ENCODE measurements around the gene ACYP2.
"Not testable (repeated sequence)": the region's sequence is repeated elsewhere in the genome, so short reads cannot be mapped to it uniquely, and the experiment has no call there.

The ACYP2 gene
- total RNA-seq = 7.2 to 13.1 reads per million in 2 donors

DNA sequence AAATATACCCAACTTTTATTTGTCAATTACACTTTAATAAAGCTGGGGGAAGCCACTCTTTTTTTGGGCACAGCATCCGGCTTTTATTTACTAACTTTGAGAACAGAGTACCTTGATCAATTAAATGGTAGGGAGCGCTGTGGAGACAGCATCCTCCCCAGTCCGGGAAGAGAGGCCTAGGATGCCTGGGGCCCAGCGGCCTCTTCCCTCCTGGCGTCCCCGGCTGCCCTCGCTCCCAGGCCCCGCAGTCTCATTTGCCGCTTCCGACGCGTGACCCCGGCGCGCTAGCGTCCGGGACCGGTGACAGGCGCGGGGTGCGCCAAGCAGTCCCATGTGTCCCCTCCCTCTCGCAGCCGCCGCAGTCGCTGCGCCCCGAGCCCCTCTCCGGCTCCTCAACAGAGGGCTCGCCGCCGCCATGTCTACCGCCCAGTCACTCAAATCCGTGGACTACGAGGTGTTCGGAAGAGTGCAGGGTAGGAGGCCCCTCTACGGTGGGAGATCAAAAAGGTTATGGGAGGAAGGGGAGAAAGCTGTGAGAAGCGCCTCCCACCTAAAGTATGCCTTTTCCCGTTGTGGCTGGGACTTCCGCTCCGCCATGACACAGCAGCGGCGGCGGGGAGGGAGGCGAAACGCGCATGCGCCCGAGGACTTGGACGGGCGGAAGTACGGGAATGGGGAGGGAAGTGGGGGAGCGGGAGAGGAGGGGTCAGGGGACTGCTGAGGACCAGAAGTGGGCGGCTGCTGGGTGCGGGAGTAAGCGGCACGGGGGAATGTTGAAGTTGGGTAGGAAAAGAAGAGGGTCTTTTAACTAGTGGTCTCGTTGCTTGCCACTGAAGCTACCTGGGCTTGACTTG, at the start of gene ACYP2:
Gene ACYP2 (plus strand): TSS at position 332 of the 854 bp plus-strand sequence.
- DNase-seq = peak; percentile 84 to 93 (median 88)

DNA sequence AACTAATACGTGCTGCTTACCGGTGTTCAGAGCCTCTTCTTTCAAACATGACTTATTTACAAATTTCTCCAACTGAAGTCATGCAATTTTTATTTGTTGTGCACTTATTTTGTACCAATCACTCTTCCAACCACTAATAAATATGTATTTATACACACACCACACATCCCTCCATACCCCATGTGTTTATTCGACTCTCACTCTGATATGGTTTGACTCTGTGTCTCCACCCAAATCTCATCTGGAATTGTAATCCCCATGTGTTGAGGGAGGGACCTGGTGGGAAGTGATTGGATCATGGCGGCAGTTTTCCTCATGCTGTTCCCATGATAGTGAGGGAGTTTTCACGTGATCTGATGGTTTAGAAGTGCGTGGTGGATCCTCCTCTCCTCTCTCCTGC, 49.5 kb upstream of the ACYP2 start:
- DNase-seq = no peak

DNA sequence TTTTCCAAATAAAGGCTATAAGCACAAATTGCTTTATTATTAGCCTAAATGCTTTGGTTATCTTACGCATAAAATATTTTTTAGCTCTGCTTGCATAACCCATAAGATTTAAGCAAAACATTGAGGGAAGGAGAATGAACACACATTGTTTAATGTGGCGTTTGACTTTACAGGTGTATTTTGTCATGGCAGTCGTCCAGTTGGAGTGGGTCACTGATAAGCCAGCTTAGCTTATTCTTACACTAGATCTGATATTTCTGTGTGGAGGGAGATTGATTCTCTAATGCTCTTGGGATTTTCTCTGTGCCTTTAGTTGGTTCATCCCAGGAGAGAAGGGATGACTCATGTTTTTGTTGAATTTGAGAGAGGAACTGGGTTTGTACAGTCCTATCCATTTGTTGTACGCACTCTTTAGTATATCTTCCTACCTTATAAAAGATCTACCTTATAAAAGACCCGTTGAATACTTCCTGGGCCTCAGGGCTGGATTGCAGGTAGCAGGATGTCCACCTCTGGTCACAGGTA, 47.5 kb upstream of the ACYP2 start:
- DNase-seq = no peak

DNA sequence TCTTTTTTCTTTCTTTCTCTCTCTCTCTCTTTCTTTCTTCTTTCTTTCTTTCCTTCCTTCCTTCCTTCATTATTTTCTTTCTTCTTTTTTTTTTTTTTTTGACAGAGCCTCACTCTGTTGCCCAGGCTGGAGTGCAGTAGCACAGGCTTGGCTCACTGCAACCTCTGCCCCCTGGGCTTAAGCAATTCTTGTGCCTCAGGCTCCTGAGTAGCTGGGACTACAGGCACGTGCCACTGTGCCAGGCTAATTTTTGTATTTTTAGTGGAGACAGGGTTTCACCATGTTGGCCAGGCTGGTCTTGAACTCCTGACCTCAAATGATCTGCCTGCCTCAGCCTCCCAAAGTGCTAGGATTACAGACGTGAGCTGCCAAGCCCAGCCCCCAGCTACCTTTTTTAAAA, 42.9 kb upstream of the ACYP2 start:
- DNase-seq = not testable (repeated sequence)

DNA sequence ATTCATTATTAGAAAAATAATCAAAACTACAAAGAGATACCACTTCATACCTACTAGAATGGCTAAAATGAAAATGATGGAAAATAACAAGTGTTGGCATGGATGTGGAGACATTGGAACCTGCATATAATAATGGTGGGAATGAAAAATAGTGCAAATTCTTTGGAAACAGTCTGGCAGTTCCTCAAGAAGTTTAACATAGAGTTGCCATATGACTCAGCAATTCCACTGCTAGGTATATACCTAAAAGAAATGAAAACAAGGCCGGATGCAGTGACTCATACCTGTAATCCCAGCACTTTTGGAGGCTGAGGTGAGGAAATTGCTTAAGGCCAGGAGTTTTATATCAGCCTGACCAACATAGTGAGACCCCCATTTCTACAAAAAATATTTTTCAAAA, 41.6 kb upstream of the ACYP2 start:
- DNase-seq = peak in 1 of 5 experiments; percentile 78

DNA sequence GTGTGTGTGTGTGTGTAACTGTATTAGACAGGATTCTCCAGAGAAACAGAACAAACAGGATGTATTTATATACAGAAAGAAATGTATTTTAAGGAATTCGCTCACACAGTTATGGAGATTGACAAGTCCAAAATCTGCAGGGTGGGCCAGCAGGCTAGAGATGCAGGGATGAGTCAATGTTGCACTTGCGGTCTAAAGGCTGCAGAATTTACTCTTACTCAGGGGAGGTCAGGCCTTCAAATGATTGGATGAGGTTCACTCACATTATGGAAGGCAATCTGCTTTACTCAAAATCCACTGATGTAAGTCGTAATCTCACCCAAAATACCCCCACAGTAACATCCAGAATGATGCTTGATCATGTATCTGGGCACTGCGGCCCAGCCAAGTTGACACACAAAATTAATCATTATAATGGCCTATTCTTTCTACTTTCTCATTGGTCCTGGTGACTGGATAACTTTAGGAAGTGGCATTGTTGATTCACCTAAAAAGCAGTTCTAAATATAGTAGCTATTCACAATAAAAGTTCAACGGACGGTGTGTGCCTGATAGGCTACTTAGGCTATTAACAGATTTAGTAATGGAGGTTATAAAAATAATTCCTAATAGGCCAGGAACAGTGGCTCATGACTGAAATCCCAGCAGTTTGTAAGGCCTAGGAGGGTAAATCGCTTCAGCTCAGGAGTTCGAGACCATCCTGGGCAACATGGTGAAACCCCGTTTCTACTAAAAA, 40.6 kb upstream of the ACYP2 start:
- DNase-seq = no peak

DNA sequence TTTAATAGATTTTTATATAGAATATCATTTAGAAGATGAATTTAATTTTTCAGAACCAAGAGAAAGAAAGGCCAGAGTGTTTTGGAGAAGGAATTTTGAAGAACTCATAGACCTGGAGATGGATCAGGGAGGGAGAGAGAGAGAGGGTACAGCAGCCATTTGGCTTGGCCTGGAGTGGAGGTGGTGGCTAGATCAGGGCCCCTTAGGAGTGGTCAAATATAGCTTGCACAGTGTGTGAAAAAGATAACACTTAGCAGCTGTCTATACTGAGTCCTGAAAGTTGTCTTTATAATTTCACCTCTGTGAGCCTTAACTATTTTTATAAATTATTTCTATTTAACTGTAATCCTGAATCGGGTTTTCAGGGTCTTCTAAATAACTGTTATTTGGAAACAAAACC, 38.8 kb upstream of the ACYP2 start:
- no peak for DNase-seq

DNA sequence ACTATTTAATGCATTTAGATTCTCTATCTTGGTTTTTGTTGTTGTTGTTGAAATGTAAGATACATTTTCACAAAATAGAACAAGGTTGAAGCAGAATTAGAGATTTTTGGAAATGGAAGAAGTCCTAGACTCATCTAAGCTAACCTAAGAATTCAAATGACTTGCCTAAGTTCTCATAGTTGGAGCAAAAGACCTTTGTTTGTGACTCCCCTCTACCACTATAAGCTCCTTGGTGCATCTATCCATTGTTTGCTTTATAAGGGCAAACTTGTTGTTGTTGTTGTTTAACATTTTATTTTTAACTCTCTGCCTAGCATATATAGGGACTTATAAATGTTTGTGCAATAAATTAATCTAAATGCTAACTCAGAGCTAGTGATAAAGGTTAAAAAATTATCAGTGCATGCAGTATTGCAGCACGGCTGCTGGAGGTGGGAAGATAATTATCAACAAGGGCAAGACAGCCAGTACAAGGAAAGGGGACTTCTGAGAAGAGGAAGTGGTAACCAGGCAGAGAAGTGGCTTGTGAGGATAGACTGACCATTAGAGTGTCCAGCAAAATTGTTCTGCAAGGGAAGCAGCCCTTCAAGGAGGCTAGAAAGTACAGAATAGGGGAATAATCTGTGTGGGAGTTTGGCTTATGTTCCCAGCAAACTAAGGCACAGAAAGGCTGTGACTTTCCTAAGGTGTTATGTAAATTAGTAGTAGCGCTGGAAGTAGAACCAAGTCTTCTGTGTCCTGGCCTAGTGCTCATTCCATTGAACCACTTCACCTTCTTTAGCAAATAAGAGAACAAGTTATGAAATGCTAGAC, 38.1 kb upstream of the ACYP2 start:
- no peak for DNase-seq

DNA sequence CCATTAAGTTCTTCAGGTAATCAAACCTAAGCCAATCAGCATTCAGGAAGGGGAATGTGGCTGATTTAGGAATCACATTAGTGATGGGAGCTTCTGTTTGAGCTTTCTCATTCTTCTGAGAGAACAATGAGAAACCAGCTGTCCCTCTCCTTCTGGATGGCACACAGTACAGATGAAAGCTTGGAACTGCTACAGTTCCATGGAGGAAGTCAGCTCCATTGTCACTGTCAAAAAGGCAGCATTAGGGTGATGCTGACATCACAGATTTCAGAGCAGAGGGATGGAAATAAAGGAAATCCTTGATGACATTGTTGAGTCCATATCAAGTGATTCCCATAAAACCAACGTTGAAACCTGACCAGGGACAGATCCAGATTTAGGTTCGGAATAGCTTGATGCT, 36.1 kb upstream of the ACYP2 start:
- DNase-seq = no peak

DNA sequence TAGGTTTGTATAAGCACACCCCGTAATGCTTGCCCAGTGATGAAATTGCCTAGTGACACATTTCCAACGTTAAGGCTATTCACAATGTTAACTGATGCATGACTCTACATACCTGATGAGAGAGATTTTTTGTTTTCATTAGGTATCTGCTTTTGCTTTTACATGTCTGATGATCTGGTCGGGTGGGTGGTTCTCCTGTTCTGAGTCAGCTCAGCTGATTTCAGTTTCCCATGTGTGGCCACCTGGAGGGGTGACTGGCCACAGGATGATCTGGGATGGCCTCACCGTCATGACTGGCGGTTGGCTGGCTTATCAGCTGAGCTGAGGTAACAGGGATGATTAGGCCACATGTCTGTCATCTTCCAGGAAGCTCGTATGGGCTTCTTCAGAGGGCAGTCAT, 33.8 kb upstream of the ACYP2 start:
- peak in 2 of 5 experiments; percentile 8 to 87 for DNase-seq

DNA sequence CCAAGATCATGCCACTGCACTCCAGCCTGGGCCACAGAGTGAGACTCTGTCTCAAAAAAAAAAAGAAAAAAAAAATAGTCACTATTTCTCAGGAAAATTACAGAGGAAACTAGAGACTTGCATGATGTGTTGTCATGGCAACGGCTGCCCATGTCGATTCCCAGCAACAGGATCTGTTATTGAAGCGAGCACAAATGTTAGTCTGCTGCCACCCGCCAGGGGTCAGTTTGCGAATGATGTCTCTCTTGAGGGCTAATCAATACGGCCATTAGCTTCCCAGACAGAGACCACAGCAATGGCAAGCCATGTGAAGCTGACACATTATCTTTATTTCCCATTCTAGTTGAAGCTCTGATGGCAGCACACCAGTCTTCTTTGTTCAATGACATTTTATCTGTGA, 32.4 kb upstream of the ACYP2 start:
- no peak for DNase-seq

DNA sequence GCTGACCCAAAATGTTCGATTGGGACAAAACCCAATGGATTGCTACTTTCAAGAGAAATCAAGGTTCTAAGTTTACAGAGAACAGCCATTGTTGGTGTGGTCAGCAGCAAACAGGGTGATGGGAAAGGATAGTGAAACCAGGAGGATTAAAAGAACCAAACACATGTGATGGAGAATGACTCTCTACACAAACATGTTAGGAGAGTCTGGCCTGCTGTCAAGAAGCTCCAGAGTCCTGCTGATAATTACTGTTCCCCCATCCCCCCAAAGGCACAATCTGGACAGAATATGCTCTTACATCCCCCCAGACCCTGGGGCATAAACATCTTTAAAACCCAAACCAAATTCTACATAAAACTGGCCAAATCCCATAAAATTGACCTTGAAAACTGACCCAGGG, 32.0 kb upstream of the ACYP2 start:
- no peak for DNase-seq

DNA sequence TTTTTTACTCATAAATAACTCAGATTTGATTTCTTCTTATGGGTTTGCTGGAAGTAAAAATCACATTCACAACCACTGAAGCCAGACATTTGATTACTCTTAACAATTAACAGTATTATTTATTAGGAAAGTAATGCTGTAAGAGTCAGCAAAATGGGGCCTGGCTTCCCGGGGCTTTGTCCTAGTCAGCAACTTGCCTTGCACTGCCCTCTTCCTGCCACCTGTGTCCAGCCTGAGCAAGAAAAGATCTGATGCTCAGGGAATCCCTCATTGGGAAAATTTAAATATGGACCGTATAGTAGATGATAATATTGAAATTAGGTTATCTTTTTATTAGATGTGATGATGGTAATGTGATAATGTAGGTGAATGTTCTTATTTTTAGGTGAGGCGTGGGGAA, 30.8 kb upstream of the ACYP2 start:
- DNase-seq = no peak

DNA sequence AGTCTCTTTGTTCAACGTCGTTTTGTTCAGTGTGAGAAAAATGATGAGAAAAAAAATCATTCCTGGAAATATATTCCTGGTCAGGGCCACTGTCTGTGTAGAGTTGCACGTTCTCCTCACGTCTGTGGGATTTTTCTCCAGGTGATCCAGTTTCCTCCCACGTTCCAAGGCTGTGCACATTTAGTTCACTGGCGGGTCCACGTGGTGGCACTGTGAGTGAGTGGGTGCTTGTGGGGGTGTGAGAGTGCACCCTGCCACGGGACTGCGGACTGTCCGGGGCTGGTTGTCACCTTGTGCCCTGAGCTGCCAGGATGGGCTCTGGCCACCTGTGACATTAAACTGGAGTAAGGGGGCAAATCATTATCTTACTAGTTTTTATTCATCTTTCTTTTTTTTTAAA, 30.3 kb upstream of the ACYP2 start:
- DNase-seq = no peak

DNA sequence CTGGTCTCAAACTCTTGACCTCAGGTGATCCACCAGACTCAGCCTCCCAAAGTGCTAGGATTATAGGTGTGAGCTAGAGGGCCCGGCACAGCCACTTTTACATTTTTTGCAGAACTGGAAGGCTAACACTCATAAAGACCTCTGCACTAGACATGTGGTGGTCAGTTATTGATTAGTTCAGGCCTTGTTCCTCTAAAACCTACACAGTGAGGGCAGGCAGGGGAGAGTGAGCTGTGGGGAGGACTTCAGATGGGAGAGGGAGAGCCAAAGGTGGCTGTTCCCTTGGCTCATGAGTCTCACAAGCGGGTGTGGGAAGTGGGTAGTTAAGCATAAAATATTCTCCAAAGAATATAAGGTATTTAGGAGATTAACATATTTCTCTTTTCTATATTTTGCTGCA, 29.3 kb upstream of the ACYP2 start:
- DNase-seq = no peak

DNA sequence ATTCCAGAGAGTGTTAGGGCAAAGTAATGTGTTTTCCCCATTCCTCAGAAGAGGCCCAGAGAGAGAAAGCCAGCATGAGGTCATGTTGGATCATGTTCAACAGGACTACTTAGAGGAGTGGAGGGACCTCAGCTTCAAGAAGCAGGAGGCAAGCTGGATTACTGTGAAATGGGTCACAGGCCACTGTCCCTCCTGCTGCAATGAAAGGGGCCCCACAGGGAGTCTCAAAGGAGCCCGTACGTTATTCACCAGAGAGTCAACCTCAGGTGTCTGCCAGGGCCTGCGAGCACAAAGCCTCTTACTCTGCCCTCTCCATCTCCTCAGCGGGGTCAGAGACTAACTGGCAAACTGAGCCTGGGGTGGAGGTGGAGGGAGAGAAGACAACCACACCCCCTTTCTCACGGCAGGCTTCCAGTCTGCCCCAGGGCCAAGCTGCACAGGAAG, 27.2 kb upstream of the ACYP2 start:
- no peak for DNase-seq

DNA sequence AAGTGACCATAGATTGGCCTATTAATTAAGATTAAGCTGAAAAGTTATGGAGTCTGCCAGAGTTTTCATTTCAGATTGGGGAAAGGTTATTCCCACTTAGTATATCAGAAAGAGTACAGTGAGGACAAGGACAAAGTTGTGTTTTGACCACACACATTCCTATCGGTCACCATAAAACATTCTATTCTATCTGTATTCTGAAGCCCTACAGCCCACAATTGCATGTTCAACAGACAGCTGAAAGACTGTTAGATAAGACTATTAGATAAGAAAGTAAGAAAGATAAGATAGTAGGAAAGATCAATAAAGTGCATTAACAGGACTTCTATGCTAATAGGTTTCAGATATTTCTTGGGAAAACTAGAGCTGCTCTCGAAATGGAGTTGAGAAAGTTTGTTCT, 26.7 kb upstream of the ACYP2 start:
- no peak for DNase-seq

DNA sequence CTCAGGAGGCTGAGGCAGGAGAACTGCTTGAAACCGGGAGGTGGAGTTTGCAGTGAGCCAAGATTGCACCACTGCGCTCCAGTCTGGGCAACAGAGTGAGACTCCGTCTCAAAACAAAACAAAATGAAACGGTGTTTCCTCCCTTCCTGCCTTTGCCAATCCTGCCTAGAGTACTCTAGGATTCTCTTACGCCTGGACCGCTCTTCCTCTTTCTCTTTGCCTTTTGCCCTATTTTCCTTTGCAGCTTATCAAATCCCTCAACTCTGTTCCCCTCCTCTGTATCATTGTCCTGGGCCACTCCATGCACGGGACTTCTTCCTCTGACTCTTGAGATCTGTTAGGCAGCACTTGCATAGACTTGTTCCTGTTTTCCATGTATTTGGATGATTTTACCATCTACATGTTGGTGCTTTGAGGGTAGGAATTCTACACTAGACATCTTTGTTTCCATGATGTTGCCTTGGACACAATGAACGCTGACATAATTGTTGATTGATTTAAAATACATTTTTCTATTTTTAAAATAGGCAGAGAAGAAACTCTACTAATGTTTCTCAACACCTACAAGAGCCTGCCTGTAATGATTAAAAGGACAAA, 24.8 kb upstream of the ACYP2 start:
- DNase-seq = no peak

DNA sequence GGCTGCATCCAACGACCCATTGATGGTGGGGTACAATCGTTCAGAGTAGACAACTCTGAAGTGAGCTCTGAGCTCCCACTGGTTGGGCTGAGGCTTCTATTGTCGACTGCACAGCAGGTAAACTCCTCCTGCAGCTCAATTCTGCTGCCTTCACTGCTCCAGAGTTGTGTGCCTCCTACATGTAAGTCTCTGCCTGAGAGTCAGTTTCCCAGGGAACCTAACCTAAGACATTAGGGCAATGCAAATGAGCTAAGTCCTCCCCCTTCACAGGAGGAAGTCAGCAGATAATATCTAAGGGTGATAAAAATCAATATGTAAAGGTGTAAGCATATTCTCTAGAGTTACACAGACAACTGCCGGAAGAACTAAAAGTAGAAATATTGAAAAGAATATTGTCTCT, 22.5 kb upstream of the ACYP2 start:
- DNase-seq = peak in 1 of 5 experiments; percentile 85

DNA sequence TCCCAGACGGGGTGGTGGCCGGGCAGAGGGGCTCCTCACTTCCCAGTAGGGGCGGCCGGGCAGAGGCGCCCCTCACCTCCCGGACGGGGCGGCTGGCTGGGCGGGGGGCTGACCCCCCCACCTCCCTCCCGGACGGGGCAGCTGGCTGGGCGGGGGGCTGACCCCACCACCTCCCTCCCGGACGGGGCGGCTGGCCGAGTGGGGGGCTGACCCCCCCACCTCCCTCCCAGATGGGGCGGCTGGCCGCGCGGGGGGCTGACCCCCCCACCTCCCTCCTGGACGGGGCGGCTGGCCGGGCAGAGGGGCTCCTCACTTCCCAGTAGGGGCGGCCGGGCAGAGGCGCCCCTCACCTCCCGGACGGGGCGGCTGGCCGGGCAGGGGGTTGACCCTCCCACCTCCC, 20.0 kb upstream of the ACYP2 start:
- not testable (repeated sequence) for DNase-seq

DNA sequence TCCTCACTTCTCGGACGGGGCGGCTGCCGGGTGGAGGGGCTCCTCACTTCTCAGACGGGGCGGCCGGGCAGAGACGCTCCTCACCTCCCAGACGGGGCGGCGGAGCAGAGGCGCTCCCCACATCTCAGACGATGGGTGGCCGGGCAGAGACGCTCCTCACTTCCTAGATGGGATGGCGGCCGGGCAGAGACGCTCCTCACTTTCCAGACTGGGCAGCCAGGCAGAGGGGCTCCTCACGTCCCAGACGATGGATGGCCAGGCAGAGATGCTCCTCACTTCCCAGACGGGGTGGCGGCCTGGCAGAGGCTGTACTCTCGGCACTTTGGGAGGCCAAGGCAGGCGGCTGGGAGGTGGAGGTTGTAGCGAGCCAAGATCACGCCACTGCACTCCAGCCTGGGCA, 19.3 kb upstream of the ACYP2 start:
- DNase-seq = not testable (repeated sequence)

DNA sequence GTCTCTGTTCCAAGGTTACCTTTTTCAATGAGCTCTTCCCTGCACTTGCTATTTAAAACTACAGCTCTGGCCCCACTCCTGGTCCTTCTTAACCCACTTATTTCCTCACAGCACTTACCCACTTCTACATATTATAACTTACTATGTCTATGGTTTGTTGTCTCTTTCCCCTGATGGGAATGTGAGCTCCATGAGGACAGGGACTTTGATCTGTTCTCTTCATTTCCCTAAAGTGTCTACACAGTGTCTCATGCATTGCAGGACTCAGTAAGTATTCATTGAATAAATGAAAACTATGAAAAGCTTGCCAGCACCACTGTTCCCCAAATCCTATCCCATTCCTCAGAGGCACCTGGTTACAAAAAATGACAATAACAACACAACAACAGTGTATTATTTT, 18.3 kb upstream of the ACYP2 start:
- DNase-seq = no peak

DNA sequence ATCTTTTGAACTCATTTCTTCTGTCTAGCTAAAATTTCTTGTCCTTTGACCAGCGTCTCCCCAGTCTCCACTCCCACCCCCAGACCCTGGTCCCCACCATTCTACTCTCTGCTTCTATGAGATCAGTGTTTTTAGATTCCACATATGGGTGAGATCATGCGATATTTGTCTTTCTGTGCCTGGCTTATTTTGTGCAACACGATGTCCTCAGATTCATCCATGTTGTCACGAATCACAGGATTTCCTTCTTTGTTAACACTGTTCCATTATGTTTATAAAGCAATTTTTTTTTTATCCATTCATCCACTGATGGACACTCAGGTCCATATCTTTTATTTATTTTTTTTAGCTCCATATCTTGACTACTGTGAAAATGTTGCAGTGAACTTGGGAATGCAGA, 16.0 kb upstream of the ACYP2 start:
- DNase-seq = no peak
